H9 (cell line): ENCODE results near the gene TSPYL1. TPM values are rescaled to one million over a fixed set of nuclear protein-coding genes. Genes with fewer than 3 reads are reported as not detected.

Experiments
- DNase-seq: peaks from one replicate; pipeline ENCODE4 v3.0.0-alpha.2; 2017
- H2AFZ ChIP-seq: one replicate; pipeline ENCODE4 v1.6.1; 2013; ENCODE audit warnings: mild to moderate bottlenecking, low read length, control low read depth, moderate library complexity
- H2AK5ac ChIP-seq: 2 replicates; pipeline ENCODE4 v1.6.1; 2013; ENCODE audit warnings: low read length, control low read depth, mixed read lengths; ENCODE audit not compliant: insufficient read length
- H2BK120ac ChIP-seq: one replicate; pipeline ENCODE4 v1.6.1; 2013; ENCODE audit warnings: low read depth, mild to moderate bottlenecking, low read length, control low read depth, inconsistent platforms; ENCODE audit not compliant: poor library complexity, severe bottlenecking
- H2BK12ac ChIP-seq: 2 replicates; pipeline ENCODE4 v1.6.1; 2013; ENCODE audit warnings: low read length, control low read depth, mixed read lengths, low read depth; ENCODE audit not compliant: insufficient read length
- H2BK15ac ChIP-seq: 2 replicates; pipeline ENCODE4 v1.6.1; 2013; ENCODE audit warnings: low read depth, low read length, control low read depth
- H2BK20ac ChIP-seq: one replicate; pipeline ENCODE4 v1.6.1; 2013; ENCODE audit warnings: low read depth, mild to moderate bottlenecking, low read length, control low read depth, inconsistent platforms; ENCODE audit not compliant: poor library complexity, severe bottlenecking
- H2BK5ac ChIP-seq: 2 replicates; pipeline ENCODE4 v1.6.1; 2013; ENCODE audit warnings: low read length, control low read depth, mixed read lengths; ENCODE audit not compliant: insufficient read length
- H3K14ac ChIP-seq: 2 replicates; pipeline ENCODE4 v1.6.1; 2013; ENCODE audit warnings: low read length, control low read depth; ENCODE audit not compliant: insufficient read depth
- H3K18ac ChIP-seq: 2 replicates; pipeline ENCODE4 v1.6.1; 2013; ENCODE audit warnings: low read depth, mild to moderate bottlenecking, mixed read lengths, low read length, control low read depth; ENCODE audit not compliant: insufficient read length
- H3K23ac ChIP-seq: 2 replicates; pipeline ENCODE4 v1.6.1; 2013; ENCODE audit warnings: low read length, control low read depth, mixed read lengths, low read depth; ENCODE audit not compliant: insufficient read length
- H3K23me2 ChIP-seq: 2 replicates; pipeline ENCODE4 v1.6.1; 2013; ENCODE audit warnings: low read depth, mild to moderate bottlenecking, mixed read lengths, low read length, control low read depth; ENCODE audit not compliant: insufficient read length, poor library complexity, severe bottlenecking
- H3K27ac ChIP-seq: 2 replicates; pipeline ENCODE4 v1.5.1; 2013; ENCODE audit warnings: low read length, control low read depth, mixed read lengths, low read depth; ENCODE audit not compliant: insufficient read length
- H3K27me3 ChIP-seq: 2 replicates; pipeline ENCODE4 v1.6.1; 2013; ENCODE audit warnings: low read length, control low read depth, inconsistent platforms; ENCODE audit not compliant: insufficient read depth
- H3K4ac ChIP-seq: 2 replicates; pipeline ENCODE4 v1.6.1; 2013; ENCODE audit warnings: low read depth, mild to moderate bottlenecking, control low read depth, inconsistent platforms, low read length, moderate library complexity
- H3K4me1 ChIP-seq: 2 replicates; pipeline ENCODE4 v1.6.1; 2013; ENCODE audit warnings: low read length, control low read depth, inconsistent platforms; ENCODE audit not compliant: insufficient read depth
- H3K4me2 ChIP-seq: 2 replicates; pipeline ENCODE4 v1.6.1; 2013; ENCODE audit warnings: low read length, control low read depth, mixed read lengths; ENCODE audit not compliant: insufficient read length, insufficient read depth
- H3K56ac ChIP-seq: 2 replicates; pipeline ENCODE4 v1.6.1; 2013; ENCODE audit warnings: low read depth, mild to moderate bottlenecking, mixed read lengths, low read length, control low read depth; ENCODE audit not compliant: insufficient read length
- H3K79me1 ChIP-seq: 2 replicates; pipeline ENCODE4 v1.6.1; 2013; ENCODE audit warnings: low read depth, mild to moderate bottlenecking, moderate library complexity, low read length, control low read depth, inconsistent platforms; ENCODE audit not compliant: insufficient read depth, poor library complexity, severe bottlenecking
- H3K79me2 ChIP-seq: 2 replicates; pipeline ENCODE4 v1.6.1; 2013; ENCODE audit warnings: low read length, control low read depth, inconsistent platforms; ENCODE audit not compliant: insufficient read depth
- H3K9ac ChIP-seq: 2 replicates; pipeline ENCODE4 v1.6.1; 2013; ENCODE audit warnings: low read length, control low read depth, mixed read lengths; ENCODE audit not compliant: insufficient read length; ENCODE audit errors: extremely low read depth
- H3K9me3 ChIP-seq: one replicate; pipeline ENCODE4 v1.6.1; 2013; ENCODE audit warnings: low read depth, low read length, inconsistent platforms; ENCODE audit not compliant: control insufficient read depth
- H3T11ph ChIP-seq: one replicate; pipeline ENCODE4 v1.6.1; 2013; ENCODE audit warnings: mild to moderate bottlenecking, low read length, control low read depth, inconsistent platforms
- H4K20me1 ChIP-seq: one replicate; pipeline ENCODE4 v1.6.1; 2013; ENCODE audit not compliant: control insufficient read depth, insufficient read length, insufficient read depth
- H4K5ac ChIP-seq: 2 replicates; pipeline ENCODE4 v1.6.1; 2013; ENCODE audit warnings: low read depth, mild to moderate bottlenecking, mixed read lengths, low read length, control low read depth; ENCODE audit not compliant: insufficient read length
- H4K8ac ChIP-seq: replicated peaks from 2 replicates; pipeline ENCODE4 v1.6.1; 2013; ENCODE audit warnings: low read length, control low read depth, mixed read lengths, low read depth; ENCODE audit not compliant: insufficient read length
- H4K91ac ChIP-seq: 2 replicates; pipeline ENCODE4 v1.6.1; 2013; ENCODE audit warnings: low read depth, mild to moderate bottlenecking, moderate library complexity, mixed read lengths, low read length, control low read depth; ENCODE audit not compliant: insufficient read length
- H3K27ac Mint-ChIP-seq, 3 experiments: 2 replicates in 2 of 3; 3 replicates in 1 of 3; pipeline ENCODE4 v1.8.0; 2020 to 2021; ENCODE audit warnings: mixed read lengths in 3 of 3, mild to moderate bottlenecking in 1 of 3, moderate library complexity in 1 of 3
- H3K27me3 Mint-ChIP-seq: 2 replicates; pipeline ENCODE4 v1.8.0; 2021; ENCODE audit warnings: low read depth, mild to moderate bottlenecking, moderate library complexity, mixed read lengths
- H3K36me3 Mint-ChIP-seq, 3 experiments: 2 replicates in 2 of 3; 3 replicates in 1 of 3; pipeline ENCODE4 v1.8.0; 2020 to 2021; ENCODE audit warnings: low read depth in 3 of 3, mixed read lengths in 3 of 3; ENCODE audit not compliant: insufficient read depth in 1 of 3
- H3K4me1 Mint-ChIP-seq, 2 experiments: 2 replicates each; pipeline ENCODE4 v1.8.0; 2020; ENCODE audit warnings: mixed read lengths in 2 of 2
- H3K4me3 Mint-ChIP-seq, 2 experiments: 2 replicates in 1 of 2; 3 replicates in 1 of 2; pipeline ENCODE4 v1.8.0; 2020 to 2021; ENCODE audit warnings: mild to moderate bottlenecking in 2 of 2, mixed read lengths in 2 of 2, moderate library complexity in 1 of 2
- H3K9me3 Mint-ChIP-seq, 2 experiments: 2 replicates in 1 of 2; 3 replicates in 1 of 2; pipeline ENCODE4 v1.8.0; 2020; ENCODE audit warnings: mild to moderate bottlenecking in 2 of 2, mixed read lengths in 2 of 2, moderate library complexity in 1 of 2
- CTCF ChIP-seq: fragments of 200-600 bp; sonication (generic); conservative IDR thresholded peaks from 3 replicates; pipeline ENCODE4 v1.8.0; 2021; ENCODE audit warnings: antibody characterized with exemption, mild to moderate bottlenecking
- WGBS: extraction: QIAGEN DNeasy Blood & Tissue Kit; methylation state at CpG from one replicate; pipeline ENCODE4 v1.1.7; 2013; ENCODE audit warnings: missing lambda C conversion rate, low lambda C conversion rate, mixed read lengths; ENCODE audit not compliant: insufficient read length; ENCODE audit errors: extremely low coverage; 5-methylcytosine and 5-hydroxymethylcytosine counted together
- total RNA-seq: library from RNA; stranded (reverse); gene quantifications from 2 replicates; pipeline ENCODE4 v1.2.1, GENCODE V29; 2021

Gene TSPYL1
- total RNA-seq, 1 experiment from 2014 or later = 75.3 TPM

GRCh38 chr6:116246089-116246488 lies 33.6 kb downstream of the TSPYL1 start:
- Histone ChIP-seq H3K18ac (no peak overlapping the region), H3K56ac (no peak overlapping the region), H2AFZ (no peak overlapping the region), H3K23me2 (peaks cover 3% of the 10 kb centered on the region), H3K27ac (no peak overlapping the region), H2BK12ac (no peak overlapping the region), H3K4me2 (no peak overlapping the region), H3K79me1 (no peaks in the 10 kb centered on the region), H2BK20ac (no peak overlapping the region), H2BK5ac (no peak overlapping the region), H3K14ac (no peak overlapping the region), H4K20me1 (no peaks in the 10 kb centered on the region), H4K5ac (no peak overlapping the region), H4K91ac (no peak overlapping the region), H2BK120ac (no peak overlapping the region), H3K9ac (no peak overlapping the region), H4K8ac (no peak overlapping the region), H2AK5ac (no peak overlapping the region), H3K9me3 (no peaks in the 10 kb centered on the region), H3K4ac (no peak overlapping the region), H3K23ac (no peak overlapping the region), H3K4me1 (peaks cover 6% of the 10 kb centered on the region; the same call in 1 of the 2 replicates), H3K79me2 (peaks cover 3% of the 10 kb centered on the region; the same call in 1 of the 2 replicates), H3K27me3 (no peaks in the 10 kb centered on the region), H2BK15ac (no peak overlapping the region), H3T11ph (no peak overlapping the region)
- Mint-ChIP-seq H3K9me3 (no peaks in the 10 kb centered on the region), H3K27me3 (no peaks in the 10 kb centered on the region), H3K4me3 (no peak overlapping the region), H3K36me3 (peaks cover 0 to 5% (median 4%) of the 10 kb centered on the region in 3 experiments; a peak in 2 of 7 replicates), H3K27ac (no peak overlapping the region), H3K4me1 (peaks cover 13% of the 10 kb centered on the region in 2 experiments)
- WGBS = no CpG with 5 or more reads among the region's 4 CpGs
- TF ChIP-seq CTCF = no peak
- DNase-seq = no peak
